ENCODE data around the gene DSCAM. TPM values are rescaled to one million over a fixed set of nuclear protein-coding genes. Genes with fewer than 3 reads are reported as not detected.

DSCAM gene
- total and polyA plus RNA-seq, 12 donors = under 0.01 to 0.11 (median 0.07) TPM; not detected in 5

GRCh38 chr21:39961251-39961650, 885.7 kb downstream of the DSCAM start:
- Histone ChIP-seq H3K27ac (no peak overlapping the region), H3K9me3 (replicated peaks in 1 of 3) (no peaks in the 10 kb centered on the region), H3K27me3 (no peaks in the 10 kb centered on the region), H3K36me3 (replicated peaks in 1 of 2) (no peaks in the 10 kb centered on the region), H3K4me1 (replicated peaks in 1 of 2) (no peaks in the 10 kb centered on the region), H3K4me3 (no peak overlapping the region)
- TF ChIP-seq CTCF (IDR thresholded peaks at IDR 0.05) = no peak
- no peak for TF ChIP-seq POLR2A (IDR thresholded peaks at IDR 0.05)
- 38 to 46% (median 41%) methylated on average over 1 of the region's 1 CpG for whole genome bisulfite sequencing, 4 donors
- DNase-seq = no peak
- intact Hi-C loops (cut with DNase I) = no loop called here

Small RNAs within 50 kb of the gene (microRNA-seq; reads per million reads assigned to microRNA genes)
- gene MIR4760 = 0 reads per million in 3 donors

Small RNAs within 50 kb of the gene (small RNA-seq; reads per million reads assigned to genes)
- gene MIR4760 (0 reads per million in 2 donors), gene RF00432 (0 reads per million in 2 donors)
